Activated naive CD8-positive, alpha-beta T cell treated with anti-CD3 and anti-CD28 coated beads, Interleukin-2, amount 10 ng/mL, durations not matched to agents 7 days and 5 days (primary cell): ENCODE results near the gene TMEM184B. TPM values are rescaled to one million over a fixed set of nuclear protein-coding genes. Genes with fewer than 3 reads are reported as not detected.
A peak's percentile ranks its signal among the peaks of the same experiment; 100 is the strongest.

Experiments used
- ATAC-seq: fragments of 150-1000 bp; cut with Tn5 transposase; one replicate; pipeline ENCODE4 v1.10.0; 2021; ENCODE audit warnings: low read depth, moderate library complexity
- POLR2A ChIA-PET: fragments of 350-600 bp; sonication (Branson Sonifier 250); formaldehyde crosslinking; loops from one replicate; lab custom pipeline; 2021; ENCODE audit warnings: antibody characterized with exemption; lab: Charles Lee
- DNase-seq: peaks from one replicate; pipeline ENCODE4 v3.0.0; 2021
- H3K27ac Mint-ChIP-seq: one replicate; pipeline ENCODE4 v1.8.0; 2022; ENCODE audit warnings: mild to moderate bottlenecking, mixed read lengths
- H3K27me3 Mint-ChIP-seq: one replicate; pipeline ENCODE4 v1.8.0; 2022; ENCODE audit warnings: mild to moderate bottlenecking, moderate library complexity, mixed read lengths
- H3K36me3 Mint-ChIP-seq: one replicate; pipeline ENCODE4 v1.8.0; 2021; ENCODE audit warnings: mild to moderate bottlenecking, mixed read lengths
- H3K4me1 Mint-ChIP-seq: one replicate; pipeline ENCODE4 v1.8.0; 2021; ENCODE audit warnings: mixed read lengths
- H3K4me3 Mint-ChIP-seq: one replicate; pipeline ENCODE4 v1.8.0; 2022; ENCODE audit warnings: mild to moderate bottlenecking, moderate library complexity, mixed read lengths
- H3K9me3 Mint-ChIP-seq: one replicate; pipeline ENCODE4 v1.8.0; 2021; ENCODE audit warnings: mixed read lengths
- total RNA-seq, 2 experiments: library from RNA; stranded (reverse); gene quantifications; one replicate each; pipeline ENCODE4 v1.2.3, GENCODE V29; 2021

Gene TMEM184B
- total RNA-seq, 2 experiments from 2014 or later: 29.7 to 31.5 TPM

- POLR2A ChIA-PET: interaction anchor here (0.5 kb wide), 1 partner anchor 13 kb away, joined by 4 read pairs; no protein-coding TSS in a partner anchor
These were observed 53.9 kb downstream of the TMEM184B start for GRCh38 chr22:38218661-38219622.

GRCh38 chr22:38215156-38216038 lies 57.4 kb downstream of the TMEM184B start:
- H3K27ac Mint-ChIP-seq: peak overlapping the region; percentile 38
- DNase-seq (no peak), ATAC-seq (no peak)
- POLR2A ChIA-PET: no interaction called here
- H3K27me3 Mint-ChIP-seq: no peaks in the 10 kb centered on the region
- H3K36me3 Mint-ChIP-seq: peaks cover 11% of the 10 kb centered on the region
- peaks cover 13% of the 10 kb centered on the region for H3K4me1 Mint-ChIP-seq
- peak overlapping the region; percentile 25 for H3K4me3 Mint-ChIP-seq
- H3K9me3 Mint-ChIP-seq: no peaks in the 10 kb centered on the region

More at GRCh38 chr22:38218661-38219622, 53.9 kb downstream of the TMEM184B start:
- DNase-seq (no peak), ATAC-seq (no peak)
- H3K27ac Mint-ChIP-seq: no peak overlapping the region
- H3K4me3 Mint-ChIP-seq: no peak overlapping the region
- peaks cover 7% of the 10 kb centered on the region for H3K36me3 Mint-ChIP-seq
- no peaks in the 10 kb centered on the region for H3K9me3 Mint-ChIP-seq
- H3K4me1 Mint-ChIP-seq: peaks cover 7% of the 10 kb centered on the region
- H3K27me3 Mint-ChIP-seq: no peaks in the 10 kb centered on the region

GRCh38 chr22:38214302-38215056 lies 58.3 kb downstream of the TMEM184B start:
- H3K4me1 Mint-ChIP-seq: peaks cover 15% of the 10 kb centered on the region
- no peak overlapping the region for H3K27ac Mint-ChIP-seq
- H3K4me3 Mint-ChIP-seq: peak overlapping the region; percentile 25
- H3K36me3 Mint-ChIP-seq: peaks cover 11% of the 10 kb centered on the region
- no peaks in the 10 kb centered on the region for H3K27me3 Mint-ChIP-seq
- POLR2A ChIA-PET: interaction anchor here (0.6 kb wide), 1 partner anchor 1704 kb away, joined by 3 read pairs; no protein-coding TSS in a partner anchor
- peak; percentile 72 for DNase-seq
- no peaks in the 10 kb centered on the region for H3K9me3 Mint-ChIP-seq
- ATAC-seq: peak; percentile 61

GRCh38 chr22:38213990-38214301 lies 58.9 kb downstream of the TMEM184B start:
- no peak for ATAC-seq
- Mint-ChIP-seq H3K27ac (no peak overlapping the region), H3K4me3 (no peak overlapping the region), H3K4me1 (peaks cover 12% of the 10 kb centered on the region), H3K36me3 (peaks cover 11% of the 10 kb centered on the region), H3K9me3 (no peaks in the 10 kb centered on the region), H3K27me3 (no peaks in the 10 kb centered on the region)
- no peak for DNase-seq
- POLR2A ChIA-PET: interaction anchor here (0.6 kb wide), 1 partner anchor 1703 kb away, joined by 3 read pairs; no protein-coding TSS in a partner anchor

GRCh38 chr22:38213319-38213989 lies 59.4 kb downstream of the TMEM184B start:
- no peak overlapping the region for H3K27ac Mint-ChIP-seq
- no peak overlapping the region for H3K4me3 Mint-ChIP-seq
- H3K36me3 Mint-ChIP-seq: peaks cover 11% of the 10 kb centered on the region
- POLR2A ChIA-PET: no interaction called here
- no peak for ATAC-seq
- DNase-seq: no peak
- no peaks in the 10 kb centered on the region for H3K27me3 Mint-ChIP-seq
- no peaks in the 10 kb centered on the region for H3K9me3 Mint-ChIP-seq
- peaks cover 15% of the 10 kb centered on the region for H3K4me1 Mint-ChIP-seq

GRCh38 chr22:38212442-38212841 lies 60.4 kb downstream of the TMEM184B start:
- Mint-ChIP-seq H3K4me3 (no peak overlapping the region), H3K9me3 (no peaks in the 10 kb centered on the region), H3K27me3 (no peaks in the 10 kb centered on the region), H3K36me3 (peaks cover 11% of the 10 kb centered on the region), H3K27ac (no peak overlapping the region), H3K4me1 (peaks cover 14% of the 10 kb centered on the region)
- ATAC-seq: no peak
- POLR2A ChIA-PET: interaction anchor here (0.7 kb wide), 1 partner anchor 11 kb away, joined by 3 read pairs; the partner anchor contains the start of gene MAFF
- no peak for DNase-seq

GRCh38 chr22:38211556-38211955 lies 61.3 kb downstream of the TMEM184B start:
- H3K4me1 Mint-ChIP-seq: peaks cover 14% of the 10 kb centered on the region
- H3K4me3 Mint-ChIP-seq: no peak overlapping the region
- no peak for ATAC-seq
- H3K27me3 Mint-ChIP-seq: no peaks in the 10 kb centered on the region
- no peak for DNase-seq
- peaks cover 10% of the 10 kb centered on the region for H3K36me3 Mint-ChIP-seq
- POLR2A ChIA-PET: interaction anchor here (0.7 kb wide), 1 partner anchor 10 kb away, joined by 3 read pairs; the partner anchor contains the start of gene MAFF
- no peaks in the 10 kb centered on the region for H3K9me3 Mint-ChIP-seq
- H3K27ac Mint-ChIP-seq: no peak overlapping the region

GRCh38 chr22:38208551-38208968 lies 64.2 kb downstream of the TMEM184B start:
- H3K36me3 Mint-ChIP-seq: peaks cover 9% of the 10 kb centered on the region
- ATAC-seq: no peak
- H3K9me3 Mint-ChIP-seq: no peaks in the 10 kb centered on the region
- POLR2A ChIA-PET: no interaction called here
- H3K4me1 Mint-ChIP-seq: peaks cover 30% of the 10 kb centered on the region
- H3K27ac Mint-ChIP-seq: no peak overlapping the region
- H3K27me3 Mint-ChIP-seq: no peaks in the 10 kb centered on the region
- no peak for DNase-seq
- H3K4me3 Mint-ChIP-seq: no peak overlapping the region

GRCh38 chr22:38207898-38208432 lies 64.8 kb downstream of the TMEM184B start:
- H3K27ac Mint-ChIP-seq: no peak overlapping the region
- no peak for DNase-seq
- no peaks in the 10 kb centered on the region for H3K9me3 Mint-ChIP-seq
- H3K4me3 Mint-ChIP-seq: no peak overlapping the region
- POLR2A ChIA-PET: no interaction called here
- H3K27me3 Mint-ChIP-seq: no peaks in the 10 kb centered on the region
- peaks cover 4% of the 10 kb centered on the region for H3K36me3 Mint-ChIP-seq
- ATAC-seq: no peak
- H3K4me1 Mint-ChIP-seq: peaks cover 28% of the 10 kb centered on the region

GRCh38 chr22:38205261-38206128 lies 67.3 kb downstream of the TMEM184B start:
- Mint-ChIP-seq H3K36me3 (peaks cover 2% of the 10 kb centered on the region), H3K27me3 (no peaks in the 10 kb centered on the region), H3K4me3 (no peak overlapping the region), H3K9me3 (no peaks in the 10 kb centered on the region), H3K27ac (no peak overlapping the region), H3K4me1 (peaks cover 36% of the 10 kb centered on the region)
- DNase-seq (no peak), ATAC-seq (no peak)
- POLR2A ChIA-PET: interaction anchor here (0.7 to 5.5 kb wide), 2 partner anchors 25 to 465 kb away, joined by 3 to 78 read pairs; partner anchors contain the start of gene PLA2G6

- peak overlapping the region; percentile 38 for H3K4me3 Mint-ChIP-seq
- no peaks in the 10 kb centered on the region for H3K9me3 Mint-ChIP-seq
- H3K36me3 Mint-ChIP-seq: peaks cover 2% of the 10 kb centered on the region
- peak overlapping the region; percentile 11 for H3K27ac Mint-ChIP-seq
- ATAC-seq (no peak), DNase-seq (peak; percentile 56)
- peaks cover 33% of the 10 kb centered on the region for H3K4me1 Mint-ChIP-seq
- POLR2A ChIA-PET: interaction anchor here (0.7 to 5.5 kb wide), 3 partner anchors 10 to 28 kb away, joined by 4 to 78 read pairs (median 7); partner anchors contain the start of gene PLA2G6
- H3K27me3 Mint-ChIP-seq: no peaks in the 10 kb centered on the region
These were observed 68.0 kb downstream of the TMEM184B start for GRCh38 chr22:38204784-38205183.
